ENCODE data around the gene ARMH4. TPM values are rescaled to one million over a fixed set of nuclear protein-coding genes. Genes with fewer than 3 reads are reported as not detected.

Gene ARMH4
- total RNA-seq, 2 experiments from 2014 or later = 0.43 TPM; not detected in 1

DNA sequence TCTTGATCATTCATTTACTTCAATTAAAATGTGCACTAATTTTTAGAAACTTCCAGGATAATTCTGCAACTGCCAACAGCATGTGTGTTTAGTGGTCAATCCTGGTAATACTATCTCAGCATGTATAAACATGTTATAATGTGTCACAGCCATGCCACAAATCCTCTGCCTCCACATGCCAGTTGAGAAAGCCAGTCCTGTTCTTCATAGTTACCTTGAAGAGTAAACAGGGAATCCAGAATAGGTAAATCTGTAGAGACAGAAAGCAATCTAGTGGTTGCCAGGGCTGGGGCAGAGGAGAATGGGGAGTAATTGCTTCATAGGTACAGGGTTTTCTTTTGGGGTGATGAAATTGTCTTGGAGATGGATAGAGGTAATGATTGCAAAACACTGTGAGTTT is 85.9 kb downstream of the ARMH4 start:
- H3K4me1 Mint-ChIP-seq (ENCODE audit: low read depth) = no peaks in the 10 kb centered on the region
- CTCF ChIA-PET = no interaction called here
- DNase-seq = no peak
- no peaks in the 10 kb centered on the region for H3K27me3 Mint-ChIP-seq (ENCODE audit: low read depth)
- H3K4me3 Mint-ChIP-seq = no peak overlapping the region
- H3K9me3 Mint-ChIP-seq = no peaks in the 10 kb centered on the region
- no peak overlapping the region for H3K27ac Mint-ChIP-seq
- intact Hi-C loops (cut with micrococcal nuclease) = no loop called here
- H3K36me3 Mint-ChIP-seq (ENCODE audit: low read depth) = no peaks in the 10 kb centered on the region

DNA sequence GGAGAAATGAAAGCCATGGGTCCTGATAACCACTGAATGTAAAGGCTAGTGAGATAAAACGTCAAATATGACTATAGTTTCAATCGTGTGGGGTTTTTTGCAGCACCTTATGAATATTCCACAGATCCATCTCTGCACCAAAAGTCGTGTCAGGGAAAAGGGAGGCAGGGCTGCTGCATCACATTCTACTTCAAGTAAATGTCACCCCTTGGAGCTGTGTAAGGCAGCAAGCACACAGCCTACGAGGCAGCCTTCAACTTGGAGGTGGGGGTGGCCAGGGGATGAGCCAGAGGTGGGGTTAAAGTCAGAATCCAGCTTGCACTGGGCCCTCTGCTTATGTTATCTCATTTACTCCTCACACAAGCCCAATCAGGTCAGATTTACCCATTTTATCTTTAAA is 90.4 kb downstream of the ARMH4 start:
- no peak for DNase-seq
- CTCF ChIA-PET = interaction anchor here (1.3 kb wide), 2 partner anchors 10 to 13 kb away, joined by 5 to 6 read pairs; no protein-coding TSS in a partner anchor
- Mint-ChIP-seq H3K27ac (no peak overlapping the region), H3K9me3 (no peaks in the 10 kb centered on the region), H3K27me3 (ENCODE audit: low read depth) (peaks cover 3% of the 10 kb centered on the region), H3K4me1 (ENCODE audit: low read depth) (no peaks in the 10 kb centered on the region), H3K36me3 (ENCODE audit: low read depth) (no peaks in the 10 kb centered on the region), H3K4me3 (no peak overlapping the region)
- intact Hi-C loops (cut with micrococcal nuclease) = no loop called here

DNA sequence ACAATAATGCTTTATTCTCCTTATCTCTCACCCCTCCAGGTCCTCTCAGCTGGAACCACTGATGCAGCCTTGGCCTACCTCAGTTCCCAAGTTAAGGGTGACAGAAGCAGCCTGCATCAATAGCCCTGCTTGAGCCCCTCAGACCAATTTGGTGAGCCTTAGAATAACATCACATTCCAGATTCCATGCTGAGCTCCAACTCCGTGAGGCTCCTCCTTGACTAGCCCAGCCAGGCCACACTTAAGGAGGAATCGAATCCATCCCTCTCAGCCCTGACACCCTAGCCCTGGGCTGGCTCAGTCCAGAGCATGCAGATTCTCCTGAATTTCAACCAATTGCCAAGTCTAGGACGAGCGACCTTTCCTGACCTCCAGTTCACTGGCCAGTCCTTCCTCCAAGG is 91.1 kb downstream of the ARMH4 start:
- CTCF ChIA-PET = no interaction called here
- Mint-ChIP-seq H3K9me3 (no peaks in the 10 kb centered on the region), H3K4me3 (no peak overlapping the region), H3K27me3 (ENCODE audit: low read depth) (peaks cover 3% of the 10 kb centered on the region), H3K27ac (no peak overlapping the region), H3K36me3 (ENCODE audit: low read depth) (no peaks in the 10 kb centered on the region), H3K4me1 (ENCODE audit: low read depth) (no peaks in the 10 kb centered on the region)
- DNase-seq = no peak
- intact Hi-C loops (cut with micrococcal nuclease) = no loop called here

DNA sequence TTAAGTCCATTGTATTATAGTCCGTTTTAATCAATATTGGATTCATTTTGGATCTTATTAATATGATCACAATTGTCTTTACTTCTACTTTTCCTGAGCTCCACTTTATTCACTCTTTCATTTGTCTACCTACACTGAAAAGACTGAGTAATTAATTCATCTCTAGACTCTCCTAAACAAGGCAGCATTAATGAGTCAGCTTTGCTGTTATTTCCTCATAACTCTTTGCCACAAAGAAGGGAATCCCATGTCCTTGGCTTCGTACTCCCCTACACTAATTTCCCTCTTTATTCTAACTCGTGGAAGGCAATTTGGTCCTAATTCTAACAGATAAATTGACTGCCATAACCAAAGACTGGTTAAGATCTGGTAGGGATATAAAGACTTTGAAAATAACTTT is 91.9 kb downstream of the ARMH4 start:
- CTCF ChIA-PET = no interaction called here
- no peak overlapping the region for H3K27ac Mint-ChIP-seq
- H3K4me1 Mint-ChIP-seq (ENCODE audit: low read depth) = no peaks in the 10 kb centered on the region
- DNase-seq = no peak
- no peak overlapping the region for H3K4me3 Mint-ChIP-seq
- H3K36me3 Mint-ChIP-seq (ENCODE audit: low read depth) = no peaks in the 10 kb centered on the region
- peaks cover 3% of the 10 kb centered on the region for H3K27me3 Mint-ChIP-seq (ENCODE audit: low read depth)
- intact Hi-C loops (cut with micrococcal nuclease) = no loop called here
- no peaks in the 10 kb centered on the region for H3K9me3 Mint-ChIP-seq

DNA sequence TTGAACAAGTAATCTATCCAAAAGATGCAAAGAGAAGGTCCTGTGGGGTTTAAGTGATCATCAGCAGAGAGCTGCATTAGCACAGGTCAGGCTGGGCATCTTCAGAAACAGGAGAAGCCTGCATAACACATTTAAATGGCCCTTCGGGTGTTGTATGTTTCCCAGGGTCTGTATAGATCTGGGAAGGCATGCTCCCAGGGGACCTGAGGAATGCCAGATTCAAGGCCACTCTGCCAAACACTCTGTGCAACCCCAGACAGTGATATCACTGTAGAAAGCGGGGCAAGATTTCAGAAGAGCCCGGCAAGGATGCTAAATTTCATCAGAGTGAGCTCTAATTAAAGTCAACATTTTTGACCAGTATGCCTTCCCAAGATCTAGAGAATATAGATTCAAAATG is 92.9 kb downstream of the ARMH4 start:
- no peak for DNase-seq
- intact Hi-C loops (cut with micrococcal nuclease) = no loop called here
- H3K27me3 Mint-ChIP-seq (ENCODE audit: low read depth) = peaks cover 6% of the 10 kb centered on the region
- H3K27ac Mint-ChIP-seq = no peak overlapping the region
- H3K4me1 Mint-ChIP-seq (ENCODE audit: low read depth) = no peaks in the 10 kb centered on the region
- CTCF ChIA-PET = interaction anchor here (0.6 kb wide), 1 partner anchor 259 kb away, joined by 3 read pairs; no protein-coding TSS in a partner anchor
- no peak overlapping the region for H3K4me3 Mint-ChIP-seq
- H3K36me3 Mint-ChIP-seq (ENCODE audit: low read depth) = no peaks in the 10 kb centered on the region
- no peaks in the 10 kb centered on the region for H3K9me3 Mint-ChIP-seq

DNA sequence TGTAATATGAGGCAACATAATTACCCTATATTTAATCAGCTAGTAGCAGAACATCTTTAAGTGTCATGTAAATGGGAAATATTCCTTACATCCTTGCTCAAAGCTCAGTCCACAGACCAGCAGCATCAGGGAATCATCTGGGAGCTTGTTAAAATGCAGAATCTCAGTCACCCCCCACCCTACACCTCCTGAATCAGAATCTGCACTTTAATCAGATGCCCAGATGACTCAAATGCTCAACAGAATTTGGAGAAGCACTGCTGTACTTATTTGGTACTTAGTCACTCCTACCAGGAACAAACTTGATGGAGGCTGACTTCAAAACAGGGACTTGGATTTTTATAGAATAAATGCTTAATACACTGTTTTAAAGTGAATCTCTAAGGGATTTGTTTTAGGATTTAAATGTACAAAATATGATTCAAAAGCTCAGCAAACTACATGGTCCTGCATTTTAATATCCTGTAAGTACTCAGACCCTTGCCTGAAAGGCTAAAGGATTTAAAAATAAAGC is 96.5 kb downstream of the ARMH4 start:
- Mint-ChIP-seq H3K4me1 (ENCODE audit: low read depth) (no peaks in the 10 kb centered on the region), H3K27me3 (ENCODE audit: low read depth) (peaks cover 9% of the 10 kb centered on the region), H3K9me3 (no peaks in the 10 kb centered on the region), H3K4me3 (no peak overlapping the region), H3K27ac (no peak overlapping the region), H3K36me3 (ENCODE audit: low read depth) (no peaks in the 10 kb centered on the region)
- intact Hi-C loops (cut with micrococcal nuclease) = no loop called here
- DNase-seq = no peak
- CTCF ChIA-PET = no interaction called here

DNA sequence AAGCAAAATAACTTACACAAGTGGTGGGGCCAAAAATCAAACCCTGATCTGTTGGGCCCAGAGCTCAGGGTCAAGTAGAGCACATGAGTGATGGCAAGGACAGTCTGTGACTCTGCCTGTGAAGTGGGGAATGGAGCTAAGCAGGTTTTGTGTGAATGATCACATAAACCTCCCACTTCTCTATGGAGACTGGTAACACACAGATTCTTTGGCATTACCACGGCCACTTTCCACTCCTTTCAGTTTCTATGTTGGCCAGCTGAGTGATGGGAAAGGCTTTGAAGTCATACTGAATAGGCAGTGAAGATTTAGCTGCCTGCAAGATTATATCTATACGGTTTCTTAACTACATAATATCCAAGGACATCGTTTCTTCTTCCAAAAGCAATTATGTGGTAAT is 97.9 kb downstream of the ARMH4 start:
- no peaks in the 10 kb centered on the region for H3K4me1 Mint-ChIP-seq (ENCODE audit: low read depth)
- no peak overlapping the region for H3K4me3 Mint-ChIP-seq
- DNase-seq = no peak
- peaks cover 9% of the 10 kb centered on the region for H3K27me3 Mint-ChIP-seq (ENCODE audit: low read depth)
- intact Hi-C loops (cut with micrococcal nuclease) = no loop called here
- no peaks in the 10 kb centered on the region for H3K9me3 Mint-ChIP-seq
- no peaks in the 10 kb centered on the region for H3K36me3 Mint-ChIP-seq (ENCODE audit: low read depth)
- H3K27ac Mint-ChIP-seq = no peak overlapping the region
- CTCF ChIA-PET = interaction anchor here (0.5 to 0.7 kb wide), 2 partner anchors 33 to 1738 kb away, joined by 3 read pairs; no protein-coding TSS in a partner anchor

DNA sequence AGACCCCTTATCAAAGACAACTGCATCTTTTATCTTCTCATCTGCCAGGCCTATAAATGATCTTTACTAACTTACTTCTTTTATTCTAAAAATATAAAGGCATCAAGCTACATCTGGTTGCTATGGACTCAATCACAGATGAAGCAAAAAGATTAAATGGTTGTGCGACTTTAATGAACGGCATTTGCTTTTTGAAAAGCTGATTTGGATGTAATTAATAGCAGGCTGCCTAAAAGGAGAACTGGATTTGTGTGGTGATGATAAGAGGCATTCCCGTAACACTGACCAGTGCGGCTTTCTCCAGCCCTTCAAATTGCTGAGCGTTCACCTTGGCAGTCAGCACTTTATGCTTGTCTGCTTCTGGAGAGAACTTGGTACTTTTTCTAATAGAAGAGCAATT is 103.8 kb downstream of the ARMH4 start:
- Mint-ChIP-seq H3K4me3 (no peak overlapping the region), H3K27me3 (ENCODE audit: low read depth) (no peaks in the 10 kb centered on the region), H3K27ac (no peak overlapping the region), H3K4me1 (ENCODE audit: low read depth) (no peaks in the 10 kb centered on the region), H3K9me3 (no peaks in the 10 kb centered on the region), H3K36me3 (ENCODE audit: low read depth) (no peaks in the 10 kb centered on the region)
- CTCF ChIA-PET = no interaction called here
- intact Hi-C loops (cut with micrococcal nuclease) = no loop called here
- no peak for DNase-seq

DNA sequence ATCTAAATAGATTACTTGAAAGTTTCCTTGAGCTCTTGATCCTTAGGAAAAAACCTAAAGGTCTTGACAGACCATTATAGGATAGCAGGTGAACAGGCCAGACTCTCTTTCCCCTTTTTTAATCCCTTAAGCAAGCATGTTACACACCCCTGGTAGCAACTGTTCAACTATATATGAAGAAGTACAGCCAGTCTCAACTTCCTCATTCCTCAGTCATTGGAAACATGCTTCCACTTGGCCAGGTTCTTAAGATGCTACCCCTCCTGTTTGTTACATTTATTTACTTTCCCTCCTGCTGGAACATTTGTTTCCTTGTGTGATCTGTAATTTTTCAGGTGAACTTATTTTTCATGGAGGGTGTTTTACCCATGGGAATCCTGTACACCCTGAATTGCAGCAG is 124.1 kb downstream of the ARMH4 start:
- no peaks in the 10 kb centered on the region for H3K9me3 Mint-ChIP-seq
- CTCF ChIA-PET = no interaction called here
- H3K27me3 Mint-ChIP-seq (ENCODE audit: low read depth) = peaks cover 6% of the 10 kb centered on the region
- intact Hi-C loops (cut with micrococcal nuclease) = no loop called here
- no peak overlapping the region for H3K4me3 Mint-ChIP-seq
- no peaks in the 10 kb centered on the region for H3K36me3 Mint-ChIP-seq (ENCODE audit: low read depth)
- H3K4me1 Mint-ChIP-seq (ENCODE audit: low read depth) = no peaks in the 10 kb centered on the region
- no peak overlapping the region for H3K27ac Mint-ChIP-seq
- no peak for DNase-seq

DNA sequence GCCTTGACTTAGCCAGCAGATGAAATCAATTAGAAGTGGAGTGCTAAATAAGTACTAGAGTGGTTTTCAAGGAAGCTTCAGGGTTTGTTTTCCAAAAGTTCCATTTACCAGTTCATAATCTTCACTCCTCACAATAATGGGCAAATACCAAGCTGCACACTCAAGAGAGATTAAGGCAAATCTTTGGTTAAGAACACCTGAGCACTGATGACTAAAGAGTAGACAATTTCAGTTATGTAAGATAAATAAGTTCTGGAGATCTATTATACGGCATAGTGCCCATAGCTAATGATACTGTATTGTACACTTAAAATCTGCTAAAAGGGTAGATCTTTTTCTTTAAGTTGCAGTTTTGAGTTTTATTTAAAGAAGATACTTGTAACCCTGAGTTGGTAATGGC is 125.0 kb downstream of the ARMH4 start:
- H3K27me3 Mint-ChIP-seq (ENCODE audit: low read depth) = peaks cover 6% of the 10 kb centered on the region
- CTCF ChIA-PET = no interaction called here
- DNase-seq = no peak
- no peaks in the 10 kb centered on the region for H3K36me3 Mint-ChIP-seq (ENCODE audit: low read depth)
- no peak overlapping the region for H3K4me3 Mint-ChIP-seq
- no peaks in the 10 kb centered on the region for H3K9me3 Mint-ChIP-seq
- intact Hi-C loops (cut with micrococcal nuclease) = no loop called here
- H3K4me1 Mint-ChIP-seq (ENCODE audit: low read depth) = no peaks in the 10 kb centered on the region
- no peak overlapping the region for H3K27ac Mint-ChIP-seq

DNA sequence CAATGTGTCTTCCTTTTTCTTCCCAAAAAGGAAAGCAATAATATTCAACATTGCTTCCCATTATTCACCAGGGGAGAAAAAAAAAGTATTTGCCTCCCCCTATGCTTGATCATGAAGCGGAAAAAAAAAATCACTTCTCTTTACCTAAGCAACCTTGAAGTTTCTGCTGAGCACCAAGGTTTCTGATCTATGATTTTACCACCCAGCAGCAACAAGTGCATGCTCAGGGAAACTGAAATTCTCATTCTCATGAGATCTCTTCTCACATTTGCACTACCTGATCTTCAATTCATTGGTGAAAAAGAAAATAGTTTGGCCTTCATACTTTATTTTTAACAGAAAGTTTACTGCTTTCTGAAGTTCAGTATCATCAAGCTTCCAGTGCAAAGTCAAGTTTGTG is 125.8 kb downstream of the ARMH4 start:
- CTCF ChIA-PET = interaction anchor here (0.6 kb wide), 1 partner anchor 1006 kb away, joined by 3 read pairs; no protein-coding TSS in a partner anchor
- H3K4me1 Mint-ChIP-seq (ENCODE audit: low read depth) = no peaks in the 10 kb centered on the region

DNA sequence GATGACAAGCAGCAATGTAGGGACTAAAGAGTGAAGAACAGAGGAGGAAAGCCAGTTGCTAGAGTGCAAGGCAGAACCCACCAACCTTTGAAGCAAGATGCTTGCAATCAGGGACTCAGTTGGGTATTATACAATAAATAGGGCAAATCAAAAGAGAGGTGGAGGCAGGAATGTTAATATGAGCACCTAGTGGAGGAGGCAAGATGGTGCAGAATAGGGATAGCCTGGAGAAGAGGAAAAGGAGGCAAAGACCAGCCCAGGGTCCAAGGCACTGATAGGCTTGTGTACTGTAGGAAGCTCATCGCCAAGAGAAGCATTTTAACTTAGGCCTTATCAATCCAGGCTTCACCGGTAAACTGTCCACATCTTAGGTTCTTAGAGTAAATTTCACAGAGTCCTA is 137.2 kb downstream of the ARMH4 start:
- Mint-ChIP-seq H3K27me3 (ENCODE audit: low read depth) (no peaks in the 10 kb centered on the region), H3K4me1 (ENCODE audit: low read depth) (no peaks in the 10 kb centered on the region), H3K36me3 (ENCODE audit: low read depth) (no peaks in the 10 kb centered on the region), H3K9me3 (no peaks in the 10 kb centered on the region), H3K4me3 (no peak overlapping the region), H3K27ac (no peak overlapping the region)
- intact Hi-C loops (cut with micrococcal nuclease) = no loop called here
- DNase-seq = no peak
- CTCF ChIA-PET = no interaction called here

More for the DNA sequence above, 125.8 kb downstream of the ARMH4 start:
- intact Hi-C loops (cut with micrococcal nuclease) = no loop called here
- Mint-ChIP-seq H3K27me3 (ENCODE audit: low read depth) (peaks cover 6% of the 10 kb centered on the region), H3K36me3 (ENCODE audit: low read depth) (no peaks in the 10 kb centered on the region), H3K27ac (no peak overlapping the region), H3K9me3 (no peaks in the 10 kb centered on the region), H3K4me3 (no peak overlapping the region)
- DNase-seq = no peak

DNA sequence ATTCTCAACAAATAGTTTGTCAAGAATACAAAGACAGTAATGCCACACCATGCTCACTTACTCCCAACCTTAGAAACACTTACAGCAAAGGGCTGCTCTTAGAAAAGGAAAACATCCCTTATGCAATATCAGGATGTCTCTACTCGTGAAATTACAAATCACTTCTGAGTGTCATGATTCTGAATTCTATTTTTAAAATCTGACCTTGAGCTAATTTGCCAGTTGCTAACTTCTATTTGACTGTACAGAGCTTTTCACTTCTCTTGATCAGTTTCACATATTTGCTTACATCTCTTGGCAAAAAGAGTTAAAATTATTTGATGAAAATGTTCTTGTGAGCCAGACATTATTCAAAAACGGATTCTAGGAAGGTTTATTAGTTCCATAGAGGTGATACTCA is 149.4 kb downstream of the ARMH4 start:
- peaks cover 4% of the 10 kb centered on the region for H3K27me3 Mint-ChIP-seq (ENCODE audit: low read depth)
- CTCF ChIA-PET = no interaction called here

More for the DNA sequence above, 149.4 kb downstream of the ARMH4 start:
- Mint-ChIP-seq H3K36me3 (ENCODE audit: low read depth) (no peaks in the 10 kb centered on the region), H3K9me3 (no peaks in the 10 kb centered on the region), H3K4me3 (no peak overlapping the region), H3K27ac (no peak overlapping the region), H3K4me1 (ENCODE audit: low read depth) (no peaks in the 10 kb centered on the region)
- intact Hi-C loops (cut with micrococcal nuclease) = no loop called here
- no peak for DNase-seq
